Activated effector memory CD4-positive, alpha-beta T cell treated with anti-CD3 and anti-CD28 coated beads, Interleukin-2, amount 50 U/mL, for 16 hours (primary cell): ENCODE measurements around the gene MAP3K5.
"Not testable (repeated sequence)": the region's sequence is repeated elsewhere in the genome, so short reads cannot be mapped to it uniquely, and the experiment has no call there.

ENCODE experiments used
- DNase-seq: peaks from one replicate; pipeline ENCODE4 v3.0.0-alpha.2; 2020

The MAP3K5 gene

GRCh38 chr6:136792410-136793262, at the start of gene MAP3K5:
Gene MAP3K5, minus strand, starts transcription at chr6:136792477. Its CDS starts 320 bp downstream, at chr6:136792157.
- DNase-seq, result peak; percentile 98

GRCh38 chr6:136840276-136841001, 48.2 kb upstream of the MAP3K5 start:
- no peak for DNase-seq

- DNase-seq, result no peak
These were observed 39.7 kb upstream of the MAP3K5 start for GRCh38 chr6:136831873-136832562.

- no peak for DNase-seq
These were observed 33.9 kb upstream of the MAP3K5 start for GRCh38 chr6:136826216-136826615.

GRCh38 chr6:136823128-136823660, 30.9 kb upstream of the MAP3K5 start:
- DNase-seq, result peak; percentile 65

GRCh38 chr6:136822376-136823127, 30.3 kb upstream of the MAP3K5 start, which contains the start of gene PEX7:
Gene PEX7, plus strand, starts transcription at chr6:136822592. Its CDS starts 74 bp downstream, at chr6:136822666.
- peak; percentile 95 for DNase-seq

GRCh38 chr6:136822046-136822375, 29.7 kb upstream of the MAP3K5 start:
- peak; percentile 68 for DNase-seq

GRCh38 chr6:136820561-136820960, 28.3 kb upstream of the MAP3K5 start:
- no peak for DNase-seq

GRCh38 chr6:136816656-136817055, 24.4 kb upstream of the MAP3K5 start:
- no peak for DNase-seq

GRCh38 chr6:136815608-136816007, 23.3 kb upstream of the MAP3K5 start:
- not testable (repeated sequence) for DNase-seq

GRCh38 chr6:136812174-136812573, 19.9 kb upstream of the MAP3K5 start:
- no peak for DNase-seq

- DNase-seq, result no peak
These were observed 19.0 kb upstream of the MAP3K5 start for GRCh38 chr6:136811272-136811671.

GRCh38 chr6:136809091-136809860, 17.0 kb upstream of the MAP3K5 start:
- no peak for DNase-seq

GRCh38 chr6:136803608-136804007, 11.3 kb upstream of the MAP3K5 start:
- no peak for DNase-seq

GRCh38 chr6:136801581-136801980, 9.3 kb upstream of the MAP3K5 start:
- DNase-seq, result no peak

- DNase-seq, result no peak
These were observed 5.8 kb upstream of the MAP3K5 start for GRCh38 chr6:136798044-136798443.

GRCh38 chr6:136795996-136796395, 3.7 kb upstream of the MAP3K5 start:
- DNase-seq, result no peak

- DNase-seq, result no peak
These were observed 3.1 kb upstream of the MAP3K5 start for GRCh38 chr6:136795386-136795785.

GRCh38 chr6:136793363-136793762, 1.1 kb upstream of the MAP3K5 start:
- peak; percentile 68 for DNase-seq

- DNase-seq, result no peak
These were observed 225 bp downstream of the MAP3K5 start for GRCh38 chr6:136792095-136792409.

GRCh38 chr6:136791296-136792094, 782 bp downstream of the MAP3K5 start:
- DNase-seq, result peak; percentile 83
